ENCODE results near the gene PHACTR1. TPM values are rescaled to one million over a fixed set of nuclear protein-coding genes. Genes with fewer than 3 reads are reported as not detected.

The PHACTR1 gene
- total and polyA plus RNA-seq, 9 of the 15 experiments (the other 6 are each of a cell fraction or from before 2014, with no cell fraction given) = 11.5 to 32.6 (median 22.0) TPM

GRCh38 chr6:13014504-13015378 is 298.2 kb downstream of the PHACTR1 start (continued):
- no peak for TF ChIP-seq THAP12 (CRISPR knock-in tag; IDR thresholded peaks at IDR 0.05)
- TF ChIP-seq DIDO1 (tag; IDR thresholded peaks at IDR 0.05; ENCODE audit: low read depth) = no peak
- no peak for TF ChIP-seq RBM22 (IDR thresholded peaks at IDR 0.05; ENCODE audit: low read depth, low read length, poor library complexity, severe bottlenecking)
- no peak for TF ChIP-seq MAFK (IDR thresholded peaks at IDR 0.05; ENCODE audit: low read length)
- TF ChIP-seq ZBTB7A (IDR thresholded peaks at IDR 0.05; ENCODE audit: borderline replicate concordance, control insufficient read depth, low read depth, low read length) = no peak

- Histone ChIP-seq H3K4me3 (no peak overlapping the region), H3K36me3 (ENCODE audit: control insufficient read depth, insufficient read depth, low read length) (no peaks in the 10 kb centered on the region), H3K9me1 (ENCODE audit: control insufficient read depth, insufficient read depth, low read length) (no peaks in the 10 kb centered on the region), H3K27ac (ENCODE audit: extremely low read depth, low read depth, low read length) (no peak overlapping the region), H3K79me2 (ENCODE audit: control insufficient read depth, insufficient read depth, low read length) (no peaks in the 10 kb centered on the region), H3K9ac (ENCODE audit: insufficient read depth in 1 of 2, low read depth in 2 of 2, low read length in 2 of 2) (no peak overlapping the region), H3K27me3 (ENCODE audit: control insufficient read depth in 2 of 2, insufficient read depth in 2 of 2, low read length in 2 of 2) (peaks cover 36 to 61% of the 10 kb centered on the region in 2 experiments), H3K4me2 (ENCODE audit: insufficient read depth, low read length) (no peak overlapping the region), H4K20me1 (replicated peaks; ENCODE audit: control insufficient read depth, insufficient read depth, low read length) (no peaks in the 10 kb centered on the region; the same call in 1 of the 2 replicates), H3K4me1 (replicated peaks in 1 of 2; ENCODE audit: control insufficient read depth in 2 of 2, insufficient read depth in 2 of 2, low read length in 2 of 2) (peaks cover 0 to 9% of the 10 kb centered on the region in 2 experiments; a peak in 1 of 5 replicates), H3K9me3 (replicated peaks; ENCODE audit: control insufficient read depth, insufficient read depth, low read depth, low read length) (no peaks in the 10 kb centered on the region), H2AFZ (ENCODE audit: low read depth, low read length) (no peak overlapping the region)
- FAIRE-seq (peak; percentile 40), ATAC-seq (no peak), DNase-seq (ENCODE audit: extremely low read depth in 1 of 4, low spot score in 3 of 4) (no peak)
- intact Hi-C loops (cut with micrococcal nuclease) (no loop called here), in situ Hi-C loops (cut with MboI) (no loop called here)
- ChIA-PET CTCF (ENCODE audit: low intra/inter-chr PET ratio) (no interaction called here), POLR2A (interaction anchor here (1.1 kb wide), 1 partner anchor 33 kb away, joined by 3 read pairs; no protein-coding TSS in a partner anchor)
- no TSS peak for BruUV-seq (replicated peaks)
- 1% methylated on average over 3 of the region's 3 CpGs for WGBS (ENCODE audit: insufficient coverage, low coverage, missing lambda C conversion rate)
- TF ChIP-seq SNRNP70 (optimal IDR thresholded peaks at IDR 0.05; ENCODE audit: low read depth, low read length) (no peak), ZBTB49 (CRISPR knock-in tag; IDR thresholded peaks at IDR 0.05; ENCODE audit: borderline replicate concordance) (no peak), E2F8 (IDR thresholded peaks at IDR 0.05; ENCODE audit: low read depth, partially characterized antibody) (no peak), TOE1 (IDR thresholded peaks at IDR 0.05; ENCODE audit: borderline replicate concordance) (no peak), TOE1 (CRISPR knock-in tag; IDR thresholded peaks at IDR 0.05; ENCODE audit: borderline replicate concordance, low read depth) (no peak), SIX5 (IDR thresholded peaks at IDR 0.05; ENCODE audit: borderline replicate concordance in 1 of 2, insufficient read depth in 1 of 2, low read depth in 1 of 2, low read length in 2 of 2) (no peak)
Observed at GRCh38 chr6:13015379-13015681, 298.8 kb downstream of the PHACTR1 start.
